Middle frontal gyrus (tissue), 1 donor: ENCODE measurements around the gene FLOT1.

ENCODE experiments used
- DNase-seq: peaks from one replicate; pipeline ENCODE4 v3.0.0-alpha.2; 2015; ENCODE audit warnings: low spot score; ENCODE audit errors: extremely low spot score

FLOT1 gene

DNA sequence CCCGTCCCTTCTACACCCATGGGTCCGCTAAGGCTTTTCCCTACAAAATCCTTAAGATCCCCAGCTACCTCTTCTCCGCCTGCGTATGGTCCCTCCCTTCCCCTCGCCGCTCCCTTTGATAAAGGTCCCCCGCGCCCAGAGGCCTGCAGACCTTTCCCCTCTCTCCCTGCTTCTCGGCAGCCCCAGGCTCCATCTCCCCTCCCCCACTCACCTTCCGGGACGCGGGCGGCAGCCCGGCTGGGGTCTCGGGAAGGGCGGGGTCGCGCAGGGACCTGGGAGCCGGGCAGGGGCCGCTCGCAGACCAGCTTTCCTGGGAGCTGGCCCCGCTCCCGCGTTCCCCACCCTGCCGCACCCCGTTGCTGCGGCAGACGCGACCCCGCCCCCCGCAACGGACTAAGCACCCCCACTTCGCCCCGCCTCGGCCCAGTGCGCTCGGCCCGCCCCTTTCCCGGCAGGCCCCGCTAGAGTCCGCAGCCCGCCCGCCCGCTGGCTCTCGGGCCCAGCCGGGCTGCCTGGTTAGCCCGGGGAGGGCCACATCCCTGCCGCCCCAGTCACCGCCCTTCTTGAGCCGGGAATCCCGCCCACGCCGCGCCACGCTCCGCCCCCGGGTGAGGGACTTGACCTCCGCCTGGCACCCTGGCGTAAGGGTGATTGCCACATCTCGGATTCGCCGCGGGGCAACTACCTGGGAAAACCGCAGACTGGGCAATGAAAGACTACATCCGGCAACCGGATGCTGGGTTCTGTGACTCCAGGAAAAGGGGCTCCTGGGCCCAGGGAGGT lies at the start of gene FLOT1:
Gene FLOT1 (minus strand): TSS at position 372 of the 783 bp plus-strand sequence. CDS start 498 bp downstream, outside the sequence.
- peak; percentile 77 for DNase-seq

- DNase-seq = no peak
Observed at GRCh38 chr6:30790724-30791383, 48.4 kb upstream of the FLOT1 start.

DNA sequence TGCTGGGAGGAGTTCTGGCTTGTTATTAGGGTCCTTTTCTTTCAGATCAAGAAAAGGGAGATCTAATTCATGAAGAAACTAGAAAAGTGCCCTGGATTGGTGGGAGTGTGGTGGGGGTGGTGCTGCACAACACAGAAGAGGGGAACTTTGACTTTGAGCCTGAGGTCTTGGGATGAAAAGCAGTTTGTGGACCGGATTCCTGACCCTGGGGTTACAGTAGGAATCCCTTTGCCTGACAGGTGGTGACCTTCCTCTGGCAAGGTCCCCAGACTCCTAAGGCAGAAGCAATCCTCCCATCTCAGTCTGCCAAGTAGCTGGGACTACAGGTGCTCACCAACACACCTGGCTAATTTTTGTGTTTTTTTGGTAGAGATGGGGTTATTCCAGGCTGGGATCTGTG lies 47.1 kb upstream of the FLOT1 start:
- no peak for DNase-seq

GRCh38 chr6:30787954-30788353 lies 45.5 kb upstream of the FLOT1 start:
- DNase-seq = no peak

- no peak for DNase-seq
Observed at GRCh38 chr6:30782425-30783014, 40.0 kb upstream of the FLOT1 start.

DNA sequence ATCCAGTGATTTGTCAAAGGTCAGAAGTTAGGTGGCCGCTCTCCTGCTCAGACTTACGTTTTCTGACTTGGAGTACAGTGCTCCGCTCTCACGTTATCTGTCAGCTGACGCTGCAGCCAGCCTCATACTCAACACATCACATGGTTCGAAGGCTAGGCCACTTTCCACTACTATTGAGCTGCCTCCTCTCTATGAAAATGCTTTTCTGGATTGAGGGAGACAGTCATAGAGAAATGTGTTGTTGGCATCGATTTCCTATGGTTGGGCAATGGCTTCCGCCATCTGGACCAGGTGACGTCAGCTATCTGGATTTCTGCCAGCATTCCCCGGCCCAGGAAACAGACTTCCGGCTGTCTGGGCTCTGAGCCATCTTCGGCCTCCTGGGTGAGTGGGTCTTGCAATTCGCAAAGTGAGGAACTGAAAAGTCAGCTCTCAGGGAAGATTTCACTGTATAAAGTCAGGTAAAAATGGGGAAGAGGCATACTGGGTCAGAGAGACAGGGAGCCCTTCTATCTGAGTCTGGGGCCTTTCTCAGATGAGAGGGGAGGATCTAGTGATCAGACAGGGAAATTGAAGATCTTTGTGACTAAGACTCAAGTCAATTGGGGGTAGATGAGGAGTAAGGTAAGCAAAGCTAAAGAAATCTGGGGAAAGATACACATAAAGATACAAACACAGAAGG lies 39.4 kb upstream of the FLOT1 start:
- DNase-seq = peak; percentile 91

GRCh38 chr6:30781395-30781742 lies 38.9 kb upstream of the FLOT1 start:
- peak; percentile 3 for DNase-seq

DNA sequence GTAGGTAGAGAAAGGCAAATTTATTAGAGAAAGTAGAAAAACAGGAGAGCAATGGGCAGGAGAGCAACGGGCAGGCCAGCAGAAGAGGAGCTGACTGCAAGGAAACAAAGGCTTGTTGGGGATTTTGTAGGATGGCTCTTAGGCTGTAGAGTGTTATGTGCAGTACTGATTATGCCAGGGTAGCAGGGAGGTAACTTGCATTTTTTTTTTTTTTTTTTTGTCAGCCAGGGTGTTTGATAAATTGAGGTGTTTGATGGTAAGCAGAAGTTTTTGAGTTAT lies 38.1 kb upstream of the FLOT1 start:
- DNase-seq = no peak

DNA sequence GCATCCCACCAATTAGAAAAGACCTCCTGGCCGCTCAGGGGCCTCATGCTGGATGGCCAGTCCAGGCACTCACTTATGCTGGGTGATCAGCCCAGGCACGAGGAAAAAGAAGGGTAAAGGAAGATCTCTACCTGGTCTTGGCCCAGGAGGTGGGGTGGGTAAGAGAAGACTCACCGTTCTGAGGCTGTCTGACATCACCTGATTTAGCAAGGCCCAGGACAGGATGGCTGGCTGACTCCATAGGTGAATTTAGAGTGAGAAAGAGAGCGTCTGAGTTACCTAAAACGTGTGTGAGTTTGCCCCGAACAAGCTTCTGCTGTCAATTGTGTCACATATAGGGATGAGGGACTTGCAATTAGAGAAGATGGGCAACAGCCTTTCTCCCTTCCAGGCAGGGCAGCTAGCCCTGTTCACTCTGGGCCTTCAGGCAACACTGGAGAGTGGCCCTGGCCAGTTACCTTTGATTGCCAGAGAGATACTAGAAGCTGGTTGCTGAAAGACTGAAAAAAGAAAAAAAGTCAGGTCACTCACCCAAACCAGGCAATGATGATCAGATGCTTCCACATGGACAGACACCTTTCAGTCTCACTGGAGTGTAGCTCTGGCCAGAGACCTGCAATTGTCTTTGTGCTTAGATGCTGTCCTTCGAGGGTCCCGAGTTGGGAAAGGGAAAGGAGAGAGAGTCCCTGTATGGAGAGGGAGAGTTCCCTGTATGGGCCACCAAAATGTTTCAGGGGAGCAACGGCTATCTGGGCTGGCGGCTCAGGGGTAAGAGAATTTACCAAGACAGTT lies 37.6 kb upstream of the FLOT1 start:
- DNase-seq = no peak

DNA sequence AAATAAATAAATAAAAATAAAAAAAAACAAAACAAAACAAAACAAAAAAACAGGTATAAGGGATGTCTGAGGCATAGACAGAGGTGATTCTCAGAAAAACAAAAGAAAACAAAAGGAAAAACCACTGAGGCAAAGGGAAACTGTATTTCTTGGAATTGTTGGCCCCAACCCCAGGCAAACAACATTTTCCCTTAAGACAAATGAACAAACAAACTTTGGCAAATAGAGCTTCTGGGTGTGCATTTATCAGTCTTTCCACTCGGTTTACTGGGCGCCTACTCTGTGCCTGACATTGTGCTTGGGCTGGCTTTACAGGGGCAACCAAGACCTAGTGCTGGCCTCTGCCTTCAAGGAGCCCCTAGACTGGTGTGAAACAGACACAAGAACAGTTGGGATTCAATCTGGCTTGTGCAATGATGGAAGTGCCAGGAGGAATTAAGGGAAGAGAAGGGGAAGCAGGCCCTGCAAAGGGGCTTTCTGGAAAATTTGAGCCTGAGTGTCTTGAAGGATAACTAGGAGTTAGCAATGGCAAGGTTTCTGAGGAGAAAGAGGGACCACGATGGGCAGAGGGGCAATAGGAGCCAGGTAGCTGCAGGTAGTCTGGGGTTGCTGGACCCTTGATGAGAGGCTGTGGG lies 35.6 kb upstream of the FLOT1 start:
- DNase-seq = no peak

DNA sequence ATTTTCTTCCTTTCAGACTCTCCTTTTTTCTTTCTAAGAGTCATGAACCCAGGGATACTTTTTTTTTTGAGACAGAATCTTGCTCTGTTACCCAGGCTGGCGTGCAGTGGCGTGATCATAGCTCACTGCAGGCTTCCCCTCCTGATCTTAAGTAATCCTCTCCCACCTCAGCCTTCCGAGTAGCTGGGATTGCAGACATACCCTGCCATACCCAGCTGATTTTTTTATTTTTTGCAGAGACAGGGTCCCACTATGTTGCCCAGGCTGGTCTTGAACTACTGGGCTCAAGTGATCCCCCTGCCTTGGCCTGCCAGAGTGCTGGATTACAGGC lies 34.6 kb upstream of the FLOT1 start:
- no peak for DNase-seq

GRCh38 chr6:30776390-30777154 lies 34.1 kb upstream of the FLOT1 start:
- no peak for DNase-seq

- DNase-seq = no peak
Observed at GRCh38 chr6:30775104-30775503, 32.6 kb upstream of the FLOT1 start.

GRCh38 chr6:30774701-30775100 lies 32.2 kb upstream of the FLOT1 start:
- no peak for DNase-seq

GRCh38 chr6:30770592-30770991 lies 28.1 kb upstream of the FLOT1 start:
- DNase-seq = no peak

DNA sequence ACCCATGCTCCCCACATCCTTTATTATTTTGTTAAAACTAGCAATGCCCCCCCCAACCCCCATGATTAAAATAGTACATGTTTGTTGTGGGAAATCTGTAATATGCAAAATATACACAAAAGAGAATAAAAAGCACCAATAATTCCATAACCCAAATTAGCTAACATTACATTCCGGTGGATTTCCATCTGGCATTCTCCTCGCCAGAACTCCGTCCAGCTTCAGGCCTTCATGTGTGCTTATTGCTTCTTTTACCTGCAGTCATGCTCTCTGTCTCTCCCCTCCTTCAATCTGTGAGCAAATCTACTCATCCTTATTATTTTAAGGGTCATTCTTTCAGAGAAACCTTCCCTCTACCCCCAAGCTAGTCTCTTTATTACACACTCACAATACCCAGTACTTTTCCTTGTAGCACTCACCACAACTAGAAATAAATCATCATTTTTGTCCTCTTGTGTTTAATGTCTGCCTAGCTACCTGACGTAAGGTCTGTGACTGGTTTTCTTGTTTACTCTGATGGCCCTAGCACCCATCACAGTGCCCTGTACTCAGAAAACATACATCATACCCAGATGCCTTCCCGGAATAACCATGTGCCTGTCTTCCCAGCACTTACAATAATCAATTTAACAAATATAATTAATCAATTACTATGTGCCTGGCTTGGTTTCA lies 27.5 kb upstream of the FLOT1 start:
- DNase-seq = no peak

DNA sequence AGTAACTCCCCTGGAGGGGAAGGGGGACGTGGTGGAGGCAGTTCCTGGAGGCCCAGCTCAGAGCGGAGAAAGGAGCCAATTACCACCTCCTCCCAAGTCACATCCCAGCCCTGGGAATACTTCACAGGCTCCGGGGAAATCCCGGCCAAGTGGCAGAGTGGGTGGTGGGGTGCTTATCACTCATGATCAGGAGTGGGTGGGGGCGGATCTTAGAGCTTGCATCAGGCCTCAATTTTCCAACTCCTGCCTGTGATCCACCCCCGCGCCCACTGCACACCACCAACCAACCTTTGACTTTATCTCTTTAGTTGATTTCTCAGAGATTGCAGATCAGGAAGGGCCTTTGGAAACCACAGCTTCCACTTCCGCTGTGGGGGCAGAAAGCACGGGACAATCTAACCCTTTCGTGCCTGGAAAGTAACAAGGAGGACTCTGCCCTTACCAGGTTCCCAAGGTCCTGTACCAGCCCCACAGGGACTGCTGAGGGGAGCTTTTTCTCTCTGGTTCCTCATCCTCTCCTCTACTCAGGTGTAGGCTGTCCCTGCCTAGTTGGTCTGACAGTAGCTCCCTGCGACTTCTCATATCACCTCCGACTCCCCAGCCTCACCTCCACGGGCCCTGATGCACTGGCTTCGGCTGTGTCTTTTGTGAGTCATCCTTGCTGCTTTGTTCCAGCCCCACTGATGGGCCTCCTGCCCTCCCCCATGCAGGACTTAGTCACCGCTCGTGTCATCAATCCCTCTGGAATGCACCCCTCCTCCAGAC lies 26.8 kb upstream of the FLOT1 start:
- DNase-seq = no peak

- no peak for DNase-seq
Observed at GRCh38 chr6:30768634-30769087, 26.2 kb upstream of the FLOT1 start.

DNA sequence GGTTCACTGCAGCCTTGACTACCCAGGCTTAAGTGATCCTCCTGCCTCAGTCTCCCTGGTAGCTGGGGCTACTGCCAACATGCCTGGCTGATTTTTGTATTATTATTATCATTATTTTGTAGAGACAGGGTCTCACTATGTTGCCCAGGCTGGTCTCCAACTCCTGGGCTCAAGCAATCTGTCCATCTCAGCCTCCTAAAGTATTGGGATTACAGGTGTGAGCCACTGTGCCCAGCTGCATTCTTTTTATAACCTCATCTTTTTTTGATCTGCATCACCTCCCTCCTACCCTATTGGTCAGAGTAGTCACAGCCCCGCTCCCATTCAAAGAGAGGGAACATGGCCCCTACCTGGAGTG lies 25.4 kb upstream of the FLOT1 start:
- DNase-seq = no peak
